ENCODE data around the gene PCSK6.

Gene PCSK6

GRCh38 chr15:101458908-101459578, 30.5 kb downstream of the PCSK6 start:
- TF ChIP-seq CREB1 (IDR thresholded peaks at IDR 0.05; ENCODE audit: low read depth) (no peak), EGR1 (IDR thresholded peaks at IDR 0.05) (no peak), TAF1 (IDR thresholded peaks at IDR 0.05; ENCODE audit: low read depth) (no peak), USF1 (IDR thresholded peaks at IDR 0.05) (no peak), TCF12 (IDR thresholded peaks at IDR 0.05; ENCODE audit: low read depth) (no peak), NFIC (IDR thresholded peaks at IDR 0.05) (no peak), CEBPB (IDR thresholded peaks at IDR 0.05) (no peak), EP300 (IDR thresholded peaks at IDR 0.05; ENCODE audit: borderline replicate concordance) (no peak), RAD21 (IDR thresholded peaks at IDR 0.05; ENCODE audit: low read depth) (no peak), FOXM1 (IDR thresholded peaks at IDR 0.05; ENCODE audit: borderline replicate concordance, low read depth) (no peak), REST (IDR thresholded peaks at IDR 0.05; ENCODE audit: low read depth) (no peak)

- TF ChIP-seq EGR1 (IDR thresholded peaks at IDR 0.05) (no peak), YY1 (IDR thresholded peaks at IDR 0.05; ENCODE audit: low read depth) (no peak), TAF1 (IDR thresholded peaks at IDR 0.05; ENCODE audit: low read depth) (no peak), USF1 (IDR thresholded peaks at IDR 0.05) (no peak), ZBTB7A (IDR thresholded peaks at IDR 0.05; ENCODE audit: low read depth) (no peak), RAD21 (IDR thresholded peaks at IDR 0.05; ENCODE audit: low read depth) (no peak), FOXM1 (IDR thresholded peaks at IDR 0.05; ENCODE audit: borderline replicate concordance, low read depth) (no peak), EP300 (IDR thresholded peaks at IDR 0.05; ENCODE audit: borderline replicate concordance) (no peak), CEBPB (IDR thresholded peaks at IDR 0.05) (no peak), TCF12 (IDR thresholded peaks at IDR 0.05; ENCODE audit: low read depth) (no peak), TEAD4 (IDR thresholded peaks at IDR 0.05) (no peak)
Measured at GRCh38 chr15:101458158-101458900, 31.2 kb downstream of the PCSK6 start.

GRCh38 chr15:101457696-101458095, 31.8 kb downstream of the PCSK6 start:
- no peak for TF ChIP-seq MAX (IDR thresholded peaks at IDR 0.05)
- no peak for TF ChIP-seq FOXM1 (IDR thresholded peaks at IDR 0.05; ENCODE audit: borderline replicate concordance, low read depth)

GRCh38 chr15:101456057-101456739, 33.3 kb downstream of the PCSK6 start:
- TF ChIP-seq MAX (IDR thresholded peaks at IDR 0.05) = no peak
- TF ChIP-seq TAF1 (IDR thresholded peaks at IDR 0.05; ENCODE audit: low read depth) = no peak
- no peak for TF ChIP-seq CREB1 (IDR thresholded peaks at IDR 0.05; ENCODE audit: low read depth)
- TF ChIP-seq ZBTB7A (IDR thresholded peaks at IDR 0.05; ENCODE audit: low read depth) = no peak
- no peak for TF ChIP-seq TCF12 (IDR thresholded peaks at IDR 0.05; ENCODE audit: low read depth)
- TF ChIP-seq USF1 (IDR thresholded peaks at IDR 0.05) = no peak
- no peak for TF ChIP-seq NFIC (IDR thresholded peaks at IDR 0.05)
- TF ChIP-seq RAD21 (IDR thresholded peaks at IDR 0.05; ENCODE audit: low read depth) = no peak

- TF ChIP-seq ZBTB7A (IDR thresholded peaks at IDR 0.05; ENCODE audit: low read depth) = no peak
Measured at GRCh38 chr15:101455291-101456025, 34.0 kb downstream of the PCSK6 start.

GRCh38 chr15:101454365-101454764, 35.1 kb downstream of the PCSK6 start:
- no peak for TF ChIP-seq CREB1 (IDR thresholded peaks at IDR 0.05; ENCODE audit: low read depth)
- no peak for TF ChIP-seq CEBPB (IDR thresholded peaks at IDR 0.05)
- TF ChIP-seq NFIC (IDR thresholded peaks at IDR 0.05) = no peak
- no peak for TF ChIP-seq YY1 (IDR thresholded peaks at IDR 0.05; ENCODE audit: low read depth)
- no peak for TF ChIP-seq REST (IDR thresholded peaks at IDR 0.05; ENCODE audit: low read depth)
- no peak for TF ChIP-seq EP300 (IDR thresholded peaks at IDR 0.05; ENCODE audit: borderline replicate concordance)
- TF ChIP-seq EGR1 (IDR thresholded peaks at IDR 0.05) = no peak
- TF ChIP-seq MAX (IDR thresholded peaks at IDR 0.05) = no peak
- TF ChIP-seq USF1 (IDR thresholded peaks at IDR 0.05) = no peak
- no peak for TF ChIP-seq TAF1 (IDR thresholded peaks at IDR 0.05; ENCODE audit: low read depth)
- no peak for TF ChIP-seq TEAD4 (IDR thresholded peaks at IDR 0.05)
- TF ChIP-seq TCF12 (IDR thresholded peaks at IDR 0.05; ENCODE audit: low read depth) = no peak
- no peak for TF ChIP-seq RAD21 (IDR thresholded peaks at IDR 0.05; ENCODE audit: low read depth)
- no peak for TF ChIP-seq FOXM1 (IDR thresholded peaks at IDR 0.05; ENCODE audit: borderline replicate concordance, low read depth)
- no peak for TF ChIP-seq ZBTB7A (IDR thresholded peaks at IDR 0.05; ENCODE audit: low read depth)

Measured in Ishikawa (cell line).